OCI-LY1 (cell line): ENCODE measurements around the gene CPAMD8.

Source experiments
- H2AFZ ChIP-seq: fragments of 200-600 bp; sonication (generic), shearing (Covaris generic); 2 replicates; pipeline ENCODE4 v1.6.0; 2014; ENCODE audit warnings: antibody characterized with exemption, mild to moderate bottlenecking, low read length
- H3F3A ChIP-seq: fragments of 200-600 bp; sonication (generic), shearing (Covaris generic); 2 replicates; pipeline ENCODE4 v1.6.0; 2014; ENCODE audit warnings: mild to moderate bottlenecking, antibody characterized with exemption, low read length, moderate library complexity; ENCODE audit not compliant: insufficient read depth
- H3K27ac ChIP-seq: fragments of 200-600 bp; sonication (generic); 2 replicates; pipeline ENCODE4 v1.5.1; 2014; ENCODE audit warnings: low read length, mixed run types, mild to moderate bottlenecking, low read depth; ENCODE audit not compliant: poor library complexity, severe bottlenecking
- H3K27me3 ChIP-seq: fragments of 200-600 bp; sonication (generic); 2 replicates; pipeline ENCODE4 v1.6.0; 2014; ENCODE audit warnings: antibody characterized with exemption, mild to moderate bottlenecking, low read length, moderate library complexity; ENCODE audit not compliant: insufficient read depth
- H3K36me3 ChIP-seq: fragments of 200-600 bp; sonication (generic); 2 replicates; pipeline ENCODE4 v1.6.1; 2014; ENCODE audit warnings: mild to moderate bottlenecking, antibody characterized with exemption, low read length, moderate library complexity, mixed read lengths; ENCODE audit not compliant: insufficient read depth
- H3K4me1 ChIP-seq: fragments of 200-600 bp; sonication (generic); 2 replicates; pipeline ENCODE4 v1.5.1; 2014; ENCODE audit warnings: mild to moderate bottlenecking, low read length, moderate library complexity; ENCODE audit not compliant: insufficient read depth, severe bottlenecking
- H3K4me2 ChIP-seq: fragments of 200-600 bp; sonication (generic), shearing (Covaris generic); 2 replicates; pipeline ENCODE4 v1.6.1; 2014; ENCODE audit warnings: low read length
- H3K4me3 ChIP-seq: fragments of 200-600 bp; sonication (generic); 2 replicates; pipeline ENCODE4 v1.5.1; 2014; ENCODE audit warnings: low read length, low read depth, mild to moderate bottlenecking, mixed read lengths; ENCODE audit not compliant: poor library complexity, severe bottlenecking
- H3K79me2 ChIP-seq: fragments of 200-600 bp; shearing (Covaris generic); 2 replicates; pipeline ENCODE4 v1.6.1; 2016; ENCODE audit warnings: mixed run types, low read length, mixed read lengths; ENCODE audit not compliant: insufficient read depth
- H3K9ac ChIP-seq: fragments of 200-600 bp; sonication (generic), shearing (Covaris generic); 2 replicates; pipeline ENCODE4 v1.6.1; 2014; ENCODE audit warnings: mild to moderate bottlenecking, low read length, mixed read lengths
- H3K9me2 ChIP-seq: fragments of 200-600 bp; sonication (generic), shearing (Covaris generic); 2 replicates; pipeline ENCODE4 v1.6.1; 2014; ENCODE audit warnings: low read depth, mild to moderate bottlenecking, low read length, mixed read lengths
- H3K9me3 ChIP-seq: fragments of 200-600 bp; shearing (Covaris generic); 2 replicates; pipeline ENCODE4 v1.6.1; 2014; ENCODE audit warnings: low read length, mixed read lengths
- H4K20me1 ChIP-seq: fragments of 200-600 bp; sonication (generic), shearing (Covaris generic); 2 replicates; pipeline ENCODE4 v1.6.0; 2016; ENCODE audit warnings: mild to moderate bottlenecking, low read length; ENCODE audit not compliant: insufficient read depth
- CTCF ChIP-seq: fragments of 200-600 bp; sonication (generic), shearing (Covaris generic); IDR thresholded peaks from 2 replicates; pipeline ENCODE4 v1.5.1; 2017; ENCODE audit warnings: mild to moderate bottlenecking, antibody characterized with exemption, low read length, moderate library complexity, mixed read lengths
- EZH2 ChIP-seq: fragments of 200-600 bp; sonication (generic), shearing (Covaris generic); IDR thresholded peaks from 2 replicates; pipeline ENCODE4 v1.8.0; 2017; ENCODE audit warnings: borderline replicate concordance, mixed run types, mild to moderate bottlenecking, antibody characterized with exemption, low read length, moderate library complexity, mixed read lengths

The CPAMD8 gene

GRCh38 chr19:16908759-16909158, 117.9 kb downstream of the CPAMD8 start:
- H3K27me3 ChIP-seq: peaks cover 4% of the 10 kb centered on the region; the same call in 1 of the 2 replicates
- no peaks in the 10 kb centered on the region; the same call in 1 of the 2 replicates for H3K36me3 ChIP-seq
- no peaks in the 10 kb centered on the region for H3K79me2 ChIP-seq
- TF ChIP-seq CTCF (no peak), EZH2 (no peak)
- no peaks in the 10 kb centered on the region for H3K4me1 ChIP-seq
- no peak overlapping the region for H3K27ac ChIP-seq
- no peak overlapping the region for H2AFZ ChIP-seq
- H3K9me3 ChIP-seq: peaks cover 10% of the 10 kb centered on the region
- no peaks in the 10 kb centered on the region for H3K9me2 ChIP-seq
- H3K4me3 ChIP-seq: no peak overlapping the region
- H3K9ac ChIP-seq: no peak overlapping the region
- no peaks in the 10 kb centered on the region for H4K20me1 ChIP-seq
- no peak overlapping the region for H3K4me2 ChIP-seq
- no peaks in the 10 kb centered on the region for H3F3A ChIP-seq

- Histone ChIP-seq H3K4me1 (no peaks in the 10 kb centered on the region), H3K4me3 (no peak overlapping the region)
Observed at GRCh38 chr19:16904599-16904998, 122.0 kb downstream of the CPAMD8 start.

GRCh38 chr19:16903347-16903746, 123.3 kb downstream of the CPAMD8 start:
- Histone ChIP-seq H4K20me1 (no peaks in the 10 kb centered on the region), H3K4me1 (no peaks in the 10 kb centered on the region), H3K9me2 (no peaks in the 10 kb centered on the region), H3F3A (no peaks in the 10 kb centered on the region; the same call in 1 of the 2 replicates), H3K9me3 (no peaks in the 10 kb centered on the region), H3K4me3 (no peak overlapping the region), H3K4me2 (no peak overlapping the region), H3K9ac (no peak overlapping the region), H3K27ac (no peak overlapping the region), H2AFZ (no peak overlapping the region), H3K27me3 (no peaks in the 10 kb centered on the region; the same call in 1 of the 2 replicates), H3K36me3 (no peaks in the 10 kb centered on the region), H3K79me2 (no peaks in the 10 kb centered on the region)
- TF ChIP-seq CTCF: no peak
- no peak for TF ChIP-seq EZH2

More at GRCh38 chr19:16904599-16904998, 122.0 kb downstream of the CPAMD8 start:
- no peak overlapping the region for H2AFZ ChIP-seq
- H3K79me2 ChIP-seq: no peaks in the 10 kb centered on the region
- no peak overlapping the region for H3K4me2 ChIP-seq
- H3K36me3 ChIP-seq: no peaks in the 10 kb centered on the region
- H3K9me3 ChIP-seq: no peaks in the 10 kb centered on the region
- no peaks in the 10 kb centered on the region for H4K20me1 ChIP-seq
- TF ChIP-seq EZH2: no peak
- no peak for TF ChIP-seq CTCF
- no peaks in the 10 kb centered on the region for H3F3A ChIP-seq
- no peak overlapping the region for H3K27ac ChIP-seq
- no peaks in the 10 kb centered on the region for H3K27me3 ChIP-seq
- no peaks in the 10 kb centered on the region for H3K9me2 ChIP-seq
- no peak overlapping the region for H3K9ac ChIP-seq
